ENCODE results near the gene TTC17.

DNA sequence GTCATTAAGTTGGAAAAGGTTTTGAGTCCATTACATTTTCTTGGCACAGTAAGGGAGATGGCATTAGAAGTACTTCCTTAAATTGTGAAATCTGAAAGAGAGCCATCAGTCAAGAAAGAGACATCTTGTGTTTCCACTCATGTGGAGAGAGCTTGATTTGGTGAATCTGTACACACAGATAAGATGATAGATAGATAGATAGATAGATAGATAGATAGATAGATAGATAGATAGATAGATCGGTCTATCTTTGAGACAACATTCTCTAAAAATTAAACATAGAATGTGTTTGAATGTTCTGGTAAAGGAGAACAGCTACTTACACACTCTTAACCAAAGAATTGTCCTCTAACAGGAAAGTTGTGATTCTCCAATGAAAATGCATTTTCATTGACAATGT, 76.2 kb downstream of the TTC17 start:
- no peak for TF ChIP-seq POLR2AphosphoS5 (IDR thresholded peaks at IDR 0.05; ENCODE audit: low read depth, low read length)
- no peak for TF ChIP-seq SIN3A (IDR thresholded peaks at IDR 0.05; ENCODE audit: borderline replicate concordance, insufficient read depth, low read length)
- TF ChIP-seq, protein P1, sequence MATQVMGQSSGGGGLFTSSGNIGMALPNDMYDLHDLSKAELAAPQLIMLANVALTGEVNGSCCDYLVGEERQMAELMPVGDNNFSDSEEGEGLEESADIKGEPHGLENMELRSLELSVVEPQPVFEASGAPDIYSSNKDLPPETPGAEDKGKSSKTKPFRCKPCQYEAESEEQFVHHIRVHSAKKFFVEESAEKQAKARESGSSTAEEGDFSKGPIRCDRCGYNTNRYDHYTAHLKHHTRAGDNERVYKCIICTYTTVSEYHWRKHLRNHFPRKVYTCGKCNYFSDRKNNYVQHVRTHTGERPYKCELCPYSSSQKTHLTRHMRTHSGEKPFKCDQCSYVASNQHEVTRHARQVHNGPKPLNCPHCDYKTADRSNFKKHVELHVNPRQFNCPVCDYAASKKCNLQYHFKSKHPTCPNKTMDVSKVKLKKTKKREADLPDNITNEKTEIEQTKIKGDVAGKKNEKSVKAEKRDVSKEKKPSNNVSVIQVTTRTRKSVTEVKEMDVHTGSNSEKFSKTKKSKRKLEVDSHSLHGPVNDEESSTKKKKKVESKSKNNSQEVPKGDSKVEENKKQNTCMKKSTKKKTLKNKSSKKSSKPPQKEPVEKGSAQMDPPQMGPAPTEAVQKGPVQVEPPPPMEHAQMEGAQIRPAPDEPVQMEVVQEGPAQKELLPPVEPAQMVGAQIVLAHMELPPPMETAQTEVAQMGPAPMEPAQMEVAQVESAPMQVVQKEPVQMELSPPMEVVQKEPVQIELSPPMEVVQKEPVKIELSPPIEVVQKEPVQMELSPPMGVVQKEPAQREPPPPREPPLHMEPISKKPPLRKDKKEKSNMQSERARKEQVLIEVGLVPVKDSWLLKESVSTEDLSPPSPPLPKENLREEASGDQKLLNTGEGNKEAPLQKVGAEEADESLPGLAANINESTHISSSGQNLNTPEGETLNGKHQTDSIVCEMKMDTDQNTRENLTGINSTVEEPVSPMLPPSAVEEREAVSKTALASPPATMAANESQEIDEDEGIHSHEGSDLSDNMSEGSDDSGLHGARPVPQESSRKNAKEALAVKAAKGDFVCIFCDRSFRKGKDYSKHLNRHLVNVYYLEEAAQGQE (IDR thresholded peaks at IDR 0.05; ENCODE audit: insufficient read depth in 1 of 2, low read depth in 2 of 2, low read length in 2 of 2), result no peak

Data from PFSK-1 (cell line).